ENCODE data around the gene WAC. TPM values are rescaled to one million over a fixed set of nuclear protein-coding genes. Genes with fewer than 3 reads are reported as not detected.

The WAC gene
- total and polyA plus RNA-seq, 9 donors = 60.5 to 164 (median 113) TPM

DNA sequence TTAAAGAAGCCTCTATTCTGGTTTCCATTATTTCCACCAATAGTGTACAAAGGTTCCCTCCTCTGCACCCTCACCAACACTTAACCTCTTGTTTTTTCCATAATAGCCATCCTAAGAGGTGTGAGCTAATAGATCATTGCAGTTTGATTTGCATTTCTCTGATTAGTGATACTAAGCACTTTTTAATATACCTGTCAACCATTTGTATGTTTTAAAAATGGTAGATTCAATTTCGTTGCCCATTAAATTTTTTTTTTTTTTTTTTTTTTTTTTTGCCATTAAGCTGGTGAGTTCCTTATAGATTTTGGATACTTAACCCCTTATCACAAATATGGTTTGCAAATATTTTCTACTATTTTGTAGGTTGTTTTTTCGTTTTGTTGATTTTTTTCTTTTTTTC is 23.2 kb downstream of the WAC start:
- no peak for DNase-seq
- Histone ChIP-seq H3K9me3 (no peaks in the 10 kb centered on the region), H3K27me3 (no peaks in the 10 kb centered on the region), H3K4me1 (ENCODE audit: insufficient read depth) (peaks cover 9% of the 10 kb centered on the region), H3K27ac (no peak overlapping the region), H3K36me3 (no peaks in the 10 kb centered on the region), H3K4me3 (no peak overlapping the region)
- TF ChIP-seq EP300 (IDR thresholded peaks at IDR 0.05) = no peak
- TF ChIP-seq POLR2A (IDR thresholded peaks at IDR 0.05) = no peak
- TF ChIP-seq, protein P1, sequence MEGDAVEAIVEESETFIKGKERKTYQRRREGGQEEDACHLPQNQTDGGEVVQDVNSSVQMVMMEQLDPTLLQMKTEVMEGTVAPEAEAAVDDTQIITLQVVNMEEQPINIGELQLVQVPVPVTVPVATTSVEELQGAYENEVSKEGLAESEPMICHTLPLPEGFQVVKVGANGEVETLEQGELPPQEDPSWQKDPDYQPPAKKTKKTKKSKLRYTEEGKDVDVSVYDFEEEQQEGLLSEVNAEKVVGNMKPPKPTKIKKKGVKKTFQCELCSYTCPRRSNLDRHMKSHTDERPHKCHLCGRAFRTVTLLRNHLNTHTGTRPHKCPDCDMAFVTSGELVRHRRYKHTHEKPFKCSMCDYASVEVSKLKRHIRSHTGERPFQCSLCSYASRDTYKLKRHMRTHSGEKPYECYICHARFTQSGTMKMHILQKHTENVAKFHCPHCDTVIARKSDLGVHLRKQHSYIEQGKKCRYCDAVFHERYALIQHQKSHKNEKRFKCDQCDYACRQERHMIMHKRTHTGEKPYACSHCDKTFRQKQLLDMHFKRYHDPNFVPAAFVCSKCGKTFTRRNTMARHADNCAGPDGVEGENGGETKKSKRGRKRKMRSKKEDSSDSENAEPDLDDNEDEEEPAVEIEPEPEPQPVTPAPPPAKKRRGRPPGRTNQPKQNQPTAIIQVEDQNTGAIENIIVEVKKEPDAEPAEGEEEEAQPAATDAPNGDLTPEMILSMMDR (IDR thresholded peaks at IDR 0.05) = no peak
- intact Hi-C loops (cut with DNase I) = no loop called here
- 89 to 92% (median 90%) methylated on average over 2 of the region's 2 CpGs for WGBS, 3 donors

DNA sequence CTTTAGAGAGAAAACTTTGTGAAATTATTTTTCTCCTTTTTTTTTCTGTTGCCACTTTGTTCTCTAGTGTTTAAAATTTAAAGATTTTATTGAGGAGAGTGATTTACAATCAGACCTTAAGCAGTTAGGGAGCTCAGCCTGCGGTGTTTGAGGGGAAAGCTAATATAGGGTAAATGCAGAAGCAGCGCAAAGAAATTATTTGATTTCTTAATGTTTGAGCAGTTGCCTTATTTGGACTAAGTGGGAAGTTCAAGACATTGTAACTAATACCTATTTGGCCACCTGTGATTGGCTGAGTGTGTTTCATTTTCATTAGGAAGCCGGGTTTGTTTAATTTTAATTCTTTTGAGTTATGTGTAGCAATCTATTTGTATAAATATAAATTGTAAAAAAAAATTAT is 25.3 kb downstream of the WAC start:
- Histone ChIP-seq H3K27ac (no peak overlapping the region), H3K27me3 (no peaks in the 10 kb centered on the region), H3K9me3 (no peaks in the 10 kb centered on the region), H3K4me3 (no peak overlapping the region), H3K36me3 (no peaks in the 10 kb centered on the region), H3K4me1 (ENCODE audit: insufficient read depth) (peaks cover 9% of the 10 kb centered on the region)
- intact Hi-C loops (cut with DNase I) = no loop called here
- WGBS, 3 donors = 78 to 92% (median 89%) methylated on average over 3 of the region's 3 CpGs
- no peak for DNase-seq
- TF ChIP-seq, protein P1 (IDR thresholded peaks at IDR 0.05) = no peak
- TF ChIP-seq POLR2A (IDR thresholded peaks at IDR 0.05) = no peak
- TF ChIP-seq EP300 (IDR thresholded peaks at IDR 0.05) = no peak

DNA sequence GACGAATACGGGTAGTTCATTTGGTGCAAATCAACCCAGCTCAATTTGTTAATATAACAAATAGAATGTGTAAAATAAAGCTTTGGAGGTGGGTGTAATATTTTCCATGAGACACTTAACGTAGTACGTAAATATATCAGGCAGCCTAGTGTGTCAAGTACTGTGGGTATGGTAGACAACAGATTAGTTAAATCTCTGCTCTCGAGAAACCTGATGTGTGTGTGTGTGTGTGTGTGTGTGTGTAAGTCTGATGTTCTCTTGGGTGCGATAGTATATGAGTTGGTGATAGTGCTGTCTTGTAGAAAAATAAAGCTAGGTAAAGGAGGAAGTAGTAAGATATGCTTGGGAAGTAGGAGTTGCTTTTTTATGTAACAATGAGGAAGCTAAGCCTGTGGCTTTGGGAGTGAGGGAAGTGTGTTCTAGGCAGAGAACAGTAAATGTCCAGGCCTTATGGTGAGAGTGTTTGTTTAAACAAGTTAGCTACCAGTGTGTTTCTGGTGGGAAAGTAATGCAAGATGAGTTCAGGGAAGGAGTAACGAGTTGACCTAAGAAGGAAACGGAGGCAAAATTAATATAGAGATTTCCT is 26.1 kb downstream of the WAC start:
- H3K4me3 ChIP-seq = no peak overlapping the region
- no peaks in the 10 kb centered on the region for H3K27me3 ChIP-seq
- DNase-seq = no peak
- WGBS, 3 donors = 70 to 76% (median 76%) methylated on average over 8 of the region's 8 CpGs
- H3K9me3 ChIP-seq = no peaks in the 10 kb centered on the region
- intact Hi-C loops (cut with DNase I) = no loop called here
- no peaks in the 10 kb centered on the region for H3K36me3 ChIP-seq
- H3K4me1 ChIP-seq (ENCODE audit: insufficient read depth) = peaks cover 6% of the 10 kb centered on the region
- no peak overlapping the region for H3K27ac ChIP-seq
- TF ChIP-seq POLR2A (IDR thresholded peaks at IDR 0.05) (no peak), EP300 (IDR thresholded peaks at IDR 0.05) (no peak)
- TF ChIP-seq, protein P1 (IDR thresholded peaks at IDR 0.05) = no peak

DNA sequence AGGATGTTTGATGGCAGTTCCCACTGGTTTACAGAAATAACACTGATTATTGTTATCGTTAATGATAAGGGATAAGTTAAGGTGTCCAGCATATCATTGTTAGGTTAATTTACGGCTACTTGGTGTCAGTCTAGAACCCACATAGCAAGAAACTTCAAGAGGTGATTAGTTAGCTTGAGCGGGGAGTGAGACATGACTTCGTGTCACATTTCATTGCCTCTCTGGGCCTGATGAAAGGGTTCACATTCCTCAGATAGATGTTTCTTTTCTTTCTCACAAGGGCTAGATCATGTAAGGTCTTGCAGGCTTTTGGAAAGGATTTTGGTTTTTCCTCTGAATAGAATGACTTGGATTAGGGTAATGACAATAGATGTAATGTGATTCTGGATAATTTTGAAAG is 26.7 kb downstream of the WAC start:
- peaks cover 6% of the 10 kb centered on the region for H3K4me1 ChIP-seq (ENCODE audit: insufficient read depth)
- no peak for DNase-seq
- no peak overlapping the region for H3K27ac ChIP-seq
- no peaks in the 10 kb centered on the region for H3K27me3 ChIP-seq
- H3K36me3 ChIP-seq = no peaks in the 10 kb centered on the region
- H3K4me3 ChIP-seq = no peak overlapping the region
- TF ChIP-seq POLR2A (IDR thresholded peaks at IDR 0.05) = no peak
- TF ChIP-seq, protein P1 (IDR thresholded peaks at IDR 0.05) = no peak
- no peak for TF ChIP-seq EP300 (IDR thresholded peaks at IDR 0.05)
- 69 to 74% (median 69%) methylated on average over 4 of the region's 4 CpGs for WGBS, 3 donors
- no peaks in the 10 kb centered on the region for H3K9me3 ChIP-seq
- intact Hi-C loops (cut with DNase I) = no loop called here
